GM18519 (cell line): Measurements from ENCODE around the gene GPC6.
"Not testable (repeated sequence)": the region's sequence is repeated elsewhere in the genome, so short reads cannot be mapped to it uniquely, and the experiment has no call there.

ENCODE experiments used
- ATAC-seq: cut with Tn5 transposase; IDR thresholded peaks from one replicate; pipeline ENCODE4 v1.9.1; 2021; ENCODE audit warnings: mild to moderate bottlenecking, moderate library complexity; ENCODE audit not compliant: unreplicated experiment, low FRiP score

Gene GPC6

DNA sequence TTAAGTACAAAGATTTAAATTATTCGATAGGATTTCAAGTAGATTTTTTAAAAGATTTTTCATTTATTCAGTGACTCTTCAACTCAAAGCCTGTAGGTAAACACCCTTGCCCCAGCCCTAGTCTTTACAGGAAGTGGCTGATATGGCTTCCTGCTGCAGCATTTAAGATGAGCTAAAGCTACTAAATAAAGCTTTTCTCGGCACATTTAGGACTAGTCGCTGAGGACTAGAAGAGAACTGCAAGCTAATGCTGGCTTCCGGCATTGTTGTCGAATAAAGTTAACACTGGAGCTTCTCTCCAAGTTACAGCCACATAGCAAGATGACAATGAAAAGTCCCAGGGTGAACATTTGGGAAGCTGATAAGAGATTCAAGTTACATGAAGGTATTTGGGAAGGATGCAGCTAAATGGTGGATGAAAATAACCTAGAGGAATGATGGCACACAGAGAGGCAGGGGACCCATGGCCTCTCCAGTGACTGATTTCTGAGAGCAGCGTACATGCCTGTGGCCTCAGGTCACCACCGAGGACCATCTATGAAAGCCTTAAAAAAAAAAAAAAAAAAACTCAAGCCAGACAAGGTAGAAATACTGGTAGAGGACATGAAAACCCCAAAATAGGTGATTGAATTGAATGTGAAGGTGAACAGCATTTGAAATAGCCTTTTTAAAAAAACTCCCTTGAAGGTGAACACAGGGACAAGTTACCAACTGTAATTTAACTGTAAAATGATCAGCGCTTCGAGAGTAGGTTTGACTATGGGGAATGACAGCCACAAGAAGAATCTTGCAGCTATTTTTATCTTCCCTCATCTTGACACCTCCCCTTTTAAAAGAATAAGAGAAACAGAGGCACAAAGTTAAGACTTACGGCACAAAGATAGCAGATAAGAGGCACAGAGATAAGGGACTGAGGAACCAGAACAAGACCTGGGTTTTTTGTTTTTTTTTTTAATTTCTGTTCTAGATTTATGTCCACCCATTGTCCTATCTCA lies 1097.5 kb downstream of the GPC6 start:
- ATAC-seq: peak; percentile 50

DNA sequence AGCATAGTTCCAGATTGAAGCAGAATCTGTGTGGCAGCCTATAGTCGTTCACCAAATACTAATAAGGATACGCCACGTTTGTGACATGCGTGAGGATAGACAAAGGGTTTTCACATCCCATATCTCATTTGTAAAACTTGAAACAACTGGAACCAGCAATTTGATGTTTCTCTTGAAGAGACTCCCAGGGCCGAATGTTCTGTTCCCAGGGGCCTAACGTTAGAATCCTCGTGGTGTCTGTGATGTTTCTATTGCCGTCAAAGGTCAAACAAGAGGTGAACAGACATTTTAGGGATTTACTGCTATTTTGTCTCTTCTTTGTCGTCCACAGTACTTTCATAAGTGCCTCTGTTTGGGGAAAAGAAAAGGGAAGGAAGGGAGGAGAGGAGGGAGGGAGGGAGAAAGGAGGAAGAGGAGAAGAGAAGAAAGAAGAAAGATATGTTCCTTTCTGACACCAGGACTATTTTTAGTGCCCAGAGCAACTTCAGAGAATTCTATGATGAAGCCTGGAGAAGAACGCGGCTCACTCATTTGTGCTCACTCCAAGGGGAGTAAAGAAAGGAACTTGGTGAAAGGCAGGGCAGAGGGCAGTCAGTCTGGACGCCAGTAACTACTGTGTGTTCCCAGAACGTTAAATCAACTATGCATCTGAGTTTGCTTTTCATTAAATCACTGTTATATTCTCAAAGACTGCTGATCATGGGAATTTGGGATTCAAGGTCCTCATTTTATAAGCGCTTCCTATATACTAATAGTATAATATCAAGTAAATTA lies 1098.3 kb downstream of the GPC6 start:
- ATAC-seq: no peak

- no peak for ATAC-seq
Measured at GRCh38 chr13:94325650-94326049, 1099.0 kb downstream of the GPC6 start.

DNA sequence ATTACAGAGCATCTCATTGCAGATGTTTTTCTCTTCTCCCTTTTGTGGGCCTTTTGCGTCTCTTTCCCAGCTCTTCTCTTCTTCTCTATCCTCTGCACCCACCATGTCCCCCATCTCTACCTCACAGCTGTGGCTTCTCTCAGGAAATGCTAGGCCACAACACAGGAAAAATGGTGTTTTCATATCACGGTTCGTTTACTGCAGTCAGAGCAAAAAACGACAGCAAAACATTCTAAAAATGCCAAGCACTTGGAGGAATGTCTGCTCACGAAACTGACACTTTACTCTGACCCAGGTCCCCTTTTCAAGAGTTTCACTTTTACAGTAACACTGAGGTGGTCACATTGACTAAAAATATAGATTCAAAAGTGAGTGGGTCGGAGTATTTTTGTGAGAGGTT lies 1100.7 kb downstream of the GPC6 start:
- peak; percentile 96 for ATAC-seq

GRCh38 chr13:94328381-94329041 lies 1101.9 kb downstream of the GPC6 start:
- ATAC-seq: no peak

DNA sequence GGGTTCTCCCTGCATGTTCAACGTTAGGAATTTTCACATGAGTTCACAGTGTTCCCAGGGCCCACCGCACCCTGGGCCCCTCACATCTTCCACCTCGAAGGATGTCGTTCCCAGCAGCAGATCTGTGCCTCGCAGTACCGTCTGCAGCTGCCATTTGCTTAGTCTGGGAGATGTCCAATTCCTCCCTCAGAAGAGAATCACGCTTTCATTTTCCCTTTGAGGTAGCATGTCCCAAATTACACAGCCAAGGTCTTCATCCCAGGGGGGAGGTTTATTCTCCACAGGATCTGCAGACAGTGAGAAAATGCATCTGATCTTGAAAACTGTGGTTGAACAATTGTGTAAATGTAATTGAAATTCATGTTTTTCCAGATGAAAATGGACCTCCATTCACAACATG lies 1102.7 kb downstream of the GPC6 start:
- ATAC-seq: no peak

- no peak for ATAC-seq
Measured at GRCh38 chr13:94329754-94330551, 1103.3 kb downstream of the GPC6 start.

DNA sequence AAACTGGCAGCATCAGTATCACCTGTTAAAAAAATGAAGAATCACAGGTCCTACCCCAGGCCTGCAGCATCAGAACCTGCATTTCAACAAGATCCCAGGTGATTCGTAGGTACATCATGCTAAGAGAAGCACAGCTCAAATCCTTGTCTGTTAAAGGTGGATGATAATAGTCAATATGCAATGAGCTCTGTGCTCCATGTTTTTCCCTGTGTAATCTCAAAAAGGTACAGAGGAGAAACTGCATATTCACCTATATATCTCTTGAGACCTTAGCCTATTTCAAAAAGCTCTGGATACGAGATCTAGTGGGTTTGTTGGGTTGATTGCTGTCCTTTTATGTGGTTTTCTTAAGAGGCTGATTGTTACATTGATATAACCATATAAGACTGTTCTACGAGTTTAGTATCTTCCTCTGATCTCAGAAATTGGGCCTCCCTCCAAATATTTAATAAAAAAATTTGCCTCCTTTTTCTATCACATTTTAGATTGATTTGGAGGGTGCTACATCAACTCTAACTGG lies 1104.0 kb downstream of the GPC6 start:
- no peak for ATAC-seq

DNA sequence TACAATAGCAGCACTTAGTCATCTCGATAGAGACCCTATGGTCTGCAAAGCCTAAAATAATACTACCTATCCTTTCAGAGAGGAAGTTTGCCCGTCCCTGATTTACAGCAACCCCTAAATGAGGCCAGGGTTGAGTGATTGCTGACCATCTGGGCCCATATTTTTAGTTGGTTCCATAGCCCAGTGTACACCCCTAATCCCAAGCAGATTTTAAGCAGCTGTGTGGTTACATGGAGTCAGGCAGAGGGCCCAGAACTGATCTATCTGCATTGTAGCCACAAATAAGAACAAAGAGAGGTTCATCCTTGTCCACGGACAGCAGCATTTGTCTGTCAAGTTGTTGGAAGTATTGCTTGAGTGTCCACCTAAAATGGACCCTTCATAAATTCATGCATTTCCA lies 1104.7 kb downstream of the GPC6 start:
- ATAC-seq: no peak

DNA sequence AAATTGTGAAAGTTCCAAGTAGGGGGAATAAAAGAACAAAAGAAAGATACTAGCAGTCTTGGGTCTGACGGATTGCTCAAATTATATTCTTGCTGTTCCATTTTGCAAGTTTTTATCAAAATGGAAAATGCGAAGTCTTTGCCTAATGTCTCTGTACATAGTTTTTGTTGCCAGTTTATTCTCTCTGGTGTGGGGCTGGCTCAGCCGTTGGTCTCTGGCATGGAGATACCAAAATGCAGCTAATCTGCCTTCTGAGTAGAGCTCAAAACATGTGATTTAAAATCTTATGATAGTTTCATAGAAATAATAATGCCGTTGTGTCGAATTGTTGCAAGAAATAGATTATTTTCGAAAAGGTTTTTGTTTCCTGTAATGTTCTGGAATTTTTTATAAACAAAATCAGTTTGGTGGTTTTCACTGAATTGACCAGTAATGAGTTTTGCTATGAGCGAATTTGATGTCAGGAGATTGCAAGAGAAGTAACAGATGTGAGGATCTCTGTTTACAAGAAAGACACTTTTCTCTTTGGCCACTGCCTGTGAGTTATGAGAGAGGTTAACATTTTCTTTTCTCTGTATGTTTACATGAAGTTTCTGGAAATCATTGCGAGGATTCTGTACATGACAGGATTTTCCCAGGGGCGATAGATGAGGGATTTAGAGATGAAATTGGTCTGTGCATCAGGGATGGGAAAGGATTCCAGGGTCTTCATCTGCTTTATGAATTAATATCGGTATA lies 1105.9 kb downstream of the GPC6 start:
- no peak for ATAC-seq

DNA sequence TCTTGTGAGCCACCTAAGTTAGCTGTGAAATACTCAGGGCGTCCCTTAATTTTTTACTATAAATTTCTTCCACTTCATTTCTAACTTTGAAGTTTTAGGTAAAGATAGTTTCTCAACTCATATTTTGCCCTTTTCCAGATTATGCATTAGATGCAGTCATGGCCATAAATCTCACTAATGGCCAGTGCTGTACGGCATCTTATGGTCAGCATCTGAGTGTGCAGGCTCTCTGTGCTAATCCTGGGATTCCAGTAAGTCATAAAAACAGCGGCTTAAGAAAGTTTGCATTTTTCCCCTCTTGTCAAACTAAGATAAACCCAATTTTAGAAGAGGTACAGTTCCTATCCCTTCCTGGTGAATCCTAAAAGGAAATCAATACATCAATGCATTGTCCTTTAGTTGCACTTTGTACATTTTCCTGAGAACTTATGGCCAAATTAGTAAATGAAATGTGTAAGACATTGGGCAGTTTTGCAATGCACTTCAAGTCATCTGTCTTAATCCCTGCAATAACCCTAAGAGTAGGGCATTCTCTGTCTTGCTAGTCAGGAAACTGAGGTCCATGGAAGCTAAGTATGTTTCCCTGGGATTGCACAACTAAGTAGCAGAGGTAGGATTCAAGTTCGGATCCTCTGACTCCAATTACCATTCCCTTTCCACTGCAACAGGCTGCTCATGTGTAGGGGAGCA lies 1106.7 kb downstream of the GPC6 start:
- ATAC-seq: no peak

- ATAC-seq: no peak
Measured at GRCh38 chr13:94335761-94336526, 1109.3 kb downstream of the GPC6 start.

GRCh38 chr13:94339116-94339687 lies 1112.6 kb downstream of the GPC6 start:
- ATAC-seq: no peak

DNA sequence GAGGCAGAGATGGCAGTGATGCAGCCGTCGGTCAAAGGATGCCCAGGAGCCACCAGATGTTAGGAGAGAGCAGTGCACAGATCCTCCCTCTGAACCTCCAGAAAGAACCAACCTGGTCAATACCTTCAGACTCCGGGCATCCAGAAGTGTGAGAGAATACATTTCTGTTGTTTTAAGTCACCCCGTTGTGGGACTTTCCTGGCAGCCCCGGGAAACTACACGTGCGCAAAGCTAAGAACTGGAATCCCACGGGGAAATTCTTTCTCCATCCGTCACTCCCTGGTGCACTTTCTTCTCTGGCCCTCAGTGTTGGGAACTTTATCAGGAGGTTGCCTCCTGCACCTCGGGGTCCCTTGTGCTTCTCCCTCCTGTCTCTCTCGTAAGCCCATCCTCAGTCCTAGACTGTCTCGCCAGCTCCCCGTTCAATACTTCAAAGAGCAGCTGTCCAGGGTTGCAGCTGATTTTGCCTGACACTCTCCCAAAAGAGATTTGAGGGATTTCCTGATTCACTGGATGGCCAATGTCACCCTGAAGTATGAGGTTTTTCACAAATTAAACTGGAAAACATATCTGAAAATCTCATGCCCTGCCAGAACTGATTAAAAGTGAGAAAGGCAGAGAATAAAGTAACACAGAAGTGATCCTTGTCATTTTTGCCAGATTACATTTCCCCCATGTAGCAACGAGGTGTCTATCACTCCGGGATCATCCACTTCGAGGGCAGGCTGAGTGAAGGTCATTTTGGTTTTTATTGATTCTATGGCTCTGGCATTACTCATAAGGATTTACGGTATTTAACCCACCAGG lies 1116.0 kb downstream of the GPC6 start:
- ATAC-seq: no peak

DNA sequence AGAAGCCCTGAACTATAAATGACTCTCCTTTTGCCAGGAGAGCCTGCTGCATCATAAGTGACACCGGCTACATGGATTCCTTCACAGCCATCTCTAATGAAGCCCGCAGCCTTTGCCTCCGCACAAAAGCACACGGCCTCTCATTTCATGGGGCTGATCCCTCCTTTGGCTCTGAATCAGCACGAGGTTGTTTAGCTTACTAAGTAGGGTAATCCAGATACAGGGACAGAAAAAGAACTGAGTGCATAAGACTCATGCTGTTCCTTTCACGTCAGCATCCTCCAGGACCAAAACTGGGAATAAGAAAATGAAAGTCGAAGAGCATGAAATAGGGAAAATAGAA lies 1116.6 kb downstream of the GPC6 start:
- ATAC-seq: no peak

- not testable (repeated sequence) for ATAC-seq
Measured at GRCh38 chr13:94343687-94344086, 1117.1 kb downstream of the GPC6 start.
